ENCODE measurements around the gene E2F2. TPM values are rescaled to one million over a fixed set of nuclear protein-coding genes. Genes with fewer than 3 reads are reported as not detected.

E2F2 gene
- total RNA-seq, 1 donor from 2014 or later = 1.1 TPM

GRCh38 chr1:23561813-23562100, 30.7 kb upstream of the E2F2 start:
- peaks cover 59% of the 10 kb centered on the region for H3K4me1 ChIP-seq
- peaks cover 10% of the 10 kb centered on the region for H3K36me3 ChIP-seq
- H3K9me3 ChIP-seq = no peaks in the 10 kb centered on the region
- DNase-seq = no peak
- TF ChIP-seq CTCF (IDR thresholded peaks at IDR 0.05) = no peak
- intact Hi-C loops (cut with DNase I) = no loop called here
- H3K27ac ChIP-seq = peak overlapping the region; percentile 96
- peak overlapping the region; percentile 92 for H3K4me3 ChIP-seq
- ATAC-seq = no peak
- no peaks in the 10 kb centered on the region for H3K27me3 ChIP-seq (ENCODE audit: low read depth)

GRCh38 chr1:23561076-23561812, 30.2 kb upstream of the E2F2 start:
- H3K27ac ChIP-seq = peak overlapping the region; percentile 96
- ATAC-seq = no peak
- peak; percentile 0 for DNase-seq
- peak overlapping the region; percentile 92 for H3K4me3 ChIP-seq
- peaks cover 10% of the 10 kb centered on the region for H3K36me3 ChIP-seq
- intact Hi-C loops (cut with DNase I) = no loop called here
- no peaks in the 10 kb centered on the region for H3K9me3 ChIP-seq
- no peak for TF ChIP-seq CTCF (IDR thresholded peaks at IDR 0.05)
- H3K4me1 ChIP-seq = peaks cover 64% of the 10 kb centered on the region
- H3K27me3 ChIP-seq (ENCODE audit: low read depth) = no peaks in the 10 kb centered on the region

DNA sequence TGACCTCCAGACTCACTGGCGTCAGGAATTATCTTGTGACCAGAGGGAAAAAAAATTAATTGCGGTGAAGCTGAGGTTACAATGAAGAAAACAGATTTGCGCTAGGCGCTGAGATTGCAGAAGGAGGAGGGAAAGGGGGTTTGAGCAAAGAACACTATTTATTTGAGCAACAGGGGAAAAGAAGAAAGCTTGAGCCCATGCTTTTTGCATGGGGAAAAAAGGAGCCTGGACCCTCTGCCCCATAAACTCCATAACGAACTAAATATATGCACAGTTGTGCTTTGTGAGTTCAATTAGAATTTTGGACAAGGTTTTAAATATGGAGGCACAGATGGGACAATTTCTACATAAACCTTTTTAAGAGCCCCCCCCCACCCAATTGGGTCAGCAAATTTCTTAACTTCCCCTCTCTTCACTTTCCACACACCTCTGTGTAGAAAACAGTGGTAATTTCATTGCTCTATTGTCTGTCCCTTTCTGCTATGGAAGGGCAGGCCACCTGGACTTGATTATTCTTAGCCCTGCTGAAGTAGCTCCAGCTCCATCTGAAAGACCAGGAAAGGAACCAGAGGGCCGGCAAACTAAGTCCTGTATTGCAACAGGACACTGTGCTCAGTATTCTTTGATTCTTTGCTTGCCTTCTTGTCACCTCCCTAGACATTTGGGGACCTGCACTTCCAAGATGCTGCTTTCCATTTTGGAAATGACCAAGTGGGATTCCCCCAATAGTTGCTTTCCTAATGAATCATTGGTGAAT, 29.1 kb upstream of the E2F2 start:
- H3K4me3 ChIP-seq = peak overlapping the region; percentile 92
- DNase-seq = no peak
- peaks cover 10% of the 10 kb centered on the region for H3K36me3 ChIP-seq
- intact Hi-C loops (cut with DNase I) = no loop called here
- H3K9me3 ChIP-seq = no peaks in the 10 kb centered on the region
- H3K4me1 ChIP-seq = peaks cover 75% of the 10 kb centered on the region
- peak overlapping the region; percentile 96 for H3K27ac ChIP-seq
- no peaks in the 10 kb centered on the region for H3K27me3 ChIP-seq (ENCODE audit: low read depth)
- ATAC-seq = no peak
- TF ChIP-seq CTCF (IDR thresholded peaks at IDR 0.05) = no peak

GRCh38 chr1:23559136-23559984, 28.3 kb upstream of the E2F2 start, which contains the start of gene ID3:
Gene ID3 (minus strand): TSS chr1:23559501. CDS start chr1:23559426, 75 bp downstream.
- no peak for TF ChIP-seq CTCF (IDR thresholded peaks at IDR 0.05)
- Histone ChIP-seq H3K36me3 (peaks cover 10% of the 10 kb centered on the region), H3K9me3 (no peaks in the 10 kb centered on the region), H3K4me1 (peaks cover 72% of the 10 kb centered on the region), H3K27ac (peak within 1 kb of the TSS; percentile 96), H3K4me3 (peak within 1 kb of the TSS; percentile 92), H3K27me3 (ENCODE audit: low read depth) (no peaks in the 10 kb centered on the region)
- peak; percentile 83 to 88 for ATAC-seq
- intact Hi-C loops (cut with DNase I) = no loop called here
- DNase-seq = peak; percentile 99

DNA sequence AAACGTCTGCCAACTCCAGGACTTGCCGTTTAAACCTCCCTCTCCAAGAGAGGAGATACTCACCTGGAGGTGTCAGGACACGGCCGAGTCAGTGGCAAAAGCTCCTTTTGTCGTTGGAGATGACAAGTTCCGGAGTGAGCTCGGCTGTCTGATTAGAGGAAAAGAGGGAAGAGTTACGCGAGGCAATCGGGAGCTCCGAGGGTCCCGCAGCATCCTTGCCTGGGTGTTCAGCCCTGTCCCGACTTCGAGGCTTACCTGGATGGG, 27.8 kb upstream of the E2F2 start:
- Histone ChIP-seq H3K36me3 (peaks cover 10% of the 10 kb centered on the region), H3K27ac (peak overlapping the region; percentile 96), H3K9me3 (no peaks in the 10 kb centered on the region), H3K4me1 (peaks cover 73% of the 10 kb centered on the region), H3K27me3 (ENCODE audit: low read depth) (no peaks in the 10 kb centered on the region), H3K4me3 (peak overlapping the region; percentile 92)
- intact Hi-C loops (cut with DNase I) = no loop called here
- TF ChIP-seq CTCF (IDR thresholded peaks at IDR 0.05) = no peak
- DNase-seq = no peak
- ATAC-seq = no peak
